Measurements from ENCODE around the gene ANKRD6.
"Not testable (repeated sequence)": the region's sequence is repeated elsewhere in the genome, so short reads cannot be mapped to it uniquely, and the experiment has no call there.

Gene ANKRD6

DNA sequence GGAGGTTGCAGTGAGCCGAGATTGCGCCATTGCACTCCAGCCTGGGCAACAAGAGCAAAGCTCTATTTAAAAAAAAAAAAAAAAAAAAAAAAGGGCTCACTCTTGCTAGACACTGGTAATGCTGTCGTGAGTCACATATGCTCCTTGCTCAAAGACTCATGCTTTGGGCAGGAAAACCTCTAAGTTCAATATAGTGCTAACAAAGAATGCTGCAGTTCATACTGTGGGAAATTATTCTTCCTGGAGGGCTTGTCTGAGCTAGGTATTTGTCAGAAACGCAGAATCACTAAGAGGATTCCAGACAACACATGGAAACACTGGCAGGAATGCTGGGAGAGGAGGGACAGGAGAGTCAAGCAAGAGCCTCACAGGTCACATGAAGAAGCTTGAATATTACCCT is 207.9 kb downstream of the ANKRD6 start:
- no peak for DNase-seq (ENCODE audit: low spot score)
- in situ Hi-C loops (cut with MboI; ENCODE audit: low sequenced_read_pairs, unreplicated experiment): no loop called here
- TF ChIP-seq, protein P1, sequence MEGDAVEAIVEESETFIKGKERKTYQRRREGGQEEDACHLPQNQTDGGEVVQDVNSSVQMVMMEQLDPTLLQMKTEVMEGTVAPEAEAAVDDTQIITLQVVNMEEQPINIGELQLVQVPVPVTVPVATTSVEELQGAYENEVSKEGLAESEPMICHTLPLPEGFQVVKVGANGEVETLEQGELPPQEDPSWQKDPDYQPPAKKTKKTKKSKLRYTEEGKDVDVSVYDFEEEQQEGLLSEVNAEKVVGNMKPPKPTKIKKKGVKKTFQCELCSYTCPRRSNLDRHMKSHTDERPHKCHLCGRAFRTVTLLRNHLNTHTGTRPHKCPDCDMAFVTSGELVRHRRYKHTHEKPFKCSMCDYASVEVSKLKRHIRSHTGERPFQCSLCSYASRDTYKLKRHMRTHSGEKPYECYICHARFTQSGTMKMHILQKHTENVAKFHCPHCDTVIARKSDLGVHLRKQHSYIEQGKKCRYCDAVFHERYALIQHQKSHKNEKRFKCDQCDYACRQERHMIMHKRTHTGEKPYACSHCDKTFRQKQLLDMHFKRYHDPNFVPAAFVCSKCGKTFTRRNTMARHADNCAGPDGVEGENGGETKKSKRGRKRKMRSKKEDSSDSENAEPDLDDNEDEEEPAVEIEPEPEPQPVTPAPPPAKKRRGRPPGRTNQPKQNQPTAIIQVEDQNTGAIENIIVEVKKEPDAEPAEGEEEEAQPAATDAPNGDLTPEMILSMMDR (IDR thresholded peaks at IDR 0.05; ENCODE audit: borderline replicate concordance, control extremely low read depth, extremely low read depth, insufficient read depth, missing control alignments): no peak

DNA sequence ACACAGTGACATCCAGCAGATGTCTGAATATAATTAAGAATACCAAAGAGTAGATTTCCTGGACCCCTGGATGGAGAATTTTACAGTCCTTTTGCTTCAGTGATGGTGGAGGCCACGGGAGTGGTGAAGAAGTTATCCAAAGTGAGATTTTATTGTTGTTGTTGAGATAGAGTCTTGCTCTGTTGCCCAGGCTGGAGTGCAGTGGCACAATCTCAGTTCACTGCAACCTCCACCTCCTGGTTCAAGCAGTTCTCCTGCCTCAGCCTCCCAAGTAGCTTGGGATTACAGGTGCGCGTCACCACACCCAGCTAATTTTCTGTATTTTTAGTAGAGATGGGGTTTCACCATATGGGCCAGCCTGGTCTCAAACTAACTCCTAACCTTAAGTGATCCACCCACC is 208.6 kb downstream of the ANKRD6 start:
- in situ Hi-C loops (cut with MboI; ENCODE audit: low sequenced_read_pairs, unreplicated experiment); DNase-seq (ENCODE audit: low spot score): not testable (repeated sequence)

GRCh38 chr6:89642956-89643355 is 210.0 kb downstream of the ANKRD6 start:
- TF ChIP-seq, protein P1 (IDR thresholded peaks at IDR 0.05; ENCODE audit: borderline replicate concordance, control extremely low read depth, extremely low read depth, insufficient read depth, missing control alignments): no peak

DNA sequence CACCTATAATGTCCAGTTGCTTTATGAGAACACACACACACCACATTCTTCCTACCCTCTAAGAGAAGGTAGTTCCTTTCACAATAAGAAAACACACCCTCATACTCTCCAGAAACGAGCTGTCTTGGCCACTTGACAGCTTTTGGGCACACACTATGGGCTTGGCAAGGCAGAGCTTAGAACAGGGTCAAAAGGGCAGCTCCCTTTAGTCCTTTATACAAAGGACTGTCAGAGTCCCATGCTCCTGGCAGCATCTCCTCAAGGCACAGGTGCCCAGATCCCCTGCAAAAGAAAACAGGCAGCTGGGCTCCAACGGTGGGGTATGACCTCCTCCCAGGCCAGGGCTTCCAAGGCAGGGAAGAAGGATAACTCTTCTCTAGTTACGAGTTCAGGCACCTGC is 210.5 kb downstream of the ANKRD6 start:
- in situ Hi-C loops (cut with MboI; ENCODE audit: low sequenced_read_pairs, unreplicated experiment): no loop called here
- TF ChIP-seq, protein P1 (IDR thresholded peaks at IDR 0.05; ENCODE audit: borderline replicate concordance, control extremely low read depth, extremely low read depth, insufficient read depth, missing control alignments): no peak
- DNase-seq (ENCODE audit: low spot score): no peak

More at GRCh38 chr6:89642956-89643355, 210.0 kb downstream of the ANKRD6 start:
- DNase-seq (ENCODE audit: low spot score): no peak
- in situ Hi-C loops (cut with MboI; ENCODE audit: low sequenced_read_pairs, unreplicated experiment): no loop called here

DNA sequence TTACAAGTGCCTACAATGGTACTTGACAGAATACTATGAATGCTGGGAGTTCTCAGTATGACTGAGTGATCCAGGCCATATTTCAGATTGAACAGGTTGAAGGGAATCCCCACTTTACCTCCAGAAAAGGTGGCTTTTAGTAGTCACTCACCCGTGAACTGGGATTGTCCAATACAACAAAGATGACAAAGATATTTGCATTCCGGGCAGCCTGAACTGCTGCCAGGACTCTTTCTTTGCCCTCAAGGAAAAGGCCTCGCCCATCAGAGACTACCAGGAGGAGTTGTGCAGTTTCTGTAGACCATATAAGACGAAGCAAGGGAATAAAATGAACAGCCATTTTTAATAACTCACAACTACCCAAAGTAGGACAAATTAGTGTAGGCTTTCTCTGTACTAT is 211.9 kb downstream of the ANKRD6 start:
- TF ChIP-seq, protein P1 (IDR thresholded peaks at IDR 0.05; ENCODE audit: borderline replicate concordance, control extremely low read depth, extremely low read depth, insufficient read depth, missing control alignments): no peak
- DNase-seq (ENCODE audit: low spot score): no peak
- in situ Hi-C loops (cut with MboI; ENCODE audit: low sequenced_read_pairs, unreplicated experiment): no loop called here

DNA sequence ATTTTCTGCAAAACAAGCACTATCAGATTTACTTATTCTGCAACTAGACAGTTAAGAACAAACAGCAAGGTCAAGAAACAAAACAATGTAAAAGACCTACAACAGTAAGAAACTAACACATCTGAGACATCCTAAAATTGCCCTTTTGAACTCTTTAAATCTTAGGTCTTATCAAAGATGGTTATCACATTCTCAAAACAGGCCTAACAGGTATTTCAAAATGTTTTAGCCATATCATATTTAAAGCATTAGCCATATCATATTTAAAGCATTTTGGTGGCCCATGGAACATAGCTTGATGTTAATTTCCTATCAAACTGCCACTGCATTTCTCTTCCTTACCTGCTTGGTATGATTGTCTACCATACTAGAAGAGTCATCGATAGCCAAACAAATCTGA is 216.7 kb downstream of the ANKRD6 start:
- TF ChIP-seq, protein P1 (IDR thresholded peaks at IDR 0.05; ENCODE audit: borderline replicate concordance, control extremely low read depth, extremely low read depth, insufficient read depth, missing control alignments): no peak
- in situ Hi-C loops (cut with MboI; ENCODE audit: low sequenced_read_pairs, unreplicated experiment): no loop called here
- no peak for DNase-seq (ENCODE audit: low spot score)

- in situ Hi-C loops (cut with MboI; ENCODE audit: low sequenced_read_pairs, unreplicated experiment): no loop called here
- no peak for DNase-seq (ENCODE audit: low spot score)
- TF ChIP-seq, protein P1 (IDR thresholded peaks at IDR 0.05; ENCODE audit: borderline replicate concordance, control extremely low read depth, extremely low read depth, insufficient read depth, missing control alignments): no peak
These were observed 217.6 kb downstream of the ANKRD6 start for GRCh38 chr6:89650579-89650978.
